GM19438 (cell line): Measurements from ENCODE around the gene F10.

Experiments used
- ATAC-seq: cut with Tn5 transposase; IDR thresholded peaks from one replicate; pipeline ENCODE4 v1.9.1; 2021; ENCODE audit warnings: low read depth; ENCODE audit not compliant: unreplicated experiment

F10 gene

DNA sequence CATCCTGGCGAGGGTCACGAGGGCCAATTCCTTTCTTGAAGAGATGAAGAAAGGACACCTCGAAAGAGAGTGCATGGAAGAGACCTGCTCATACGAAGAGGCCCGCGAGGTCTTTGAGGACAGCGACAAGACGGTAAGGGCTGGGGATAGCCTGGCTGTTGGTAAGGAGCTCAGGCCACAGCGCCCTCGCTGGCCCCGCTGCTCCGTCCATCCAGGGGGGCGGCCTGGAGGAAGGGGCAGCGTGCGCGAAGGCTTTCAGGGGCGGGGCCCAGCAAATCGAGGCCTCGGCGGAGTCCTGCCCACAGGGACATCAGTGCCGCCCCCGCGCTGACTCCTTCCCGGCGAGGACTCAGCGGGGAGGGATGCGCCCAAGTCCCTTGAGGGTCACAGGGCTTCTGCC lies 6.9 kb downstream of the F10 start:
- ATAC-seq: no peak

DNA sequence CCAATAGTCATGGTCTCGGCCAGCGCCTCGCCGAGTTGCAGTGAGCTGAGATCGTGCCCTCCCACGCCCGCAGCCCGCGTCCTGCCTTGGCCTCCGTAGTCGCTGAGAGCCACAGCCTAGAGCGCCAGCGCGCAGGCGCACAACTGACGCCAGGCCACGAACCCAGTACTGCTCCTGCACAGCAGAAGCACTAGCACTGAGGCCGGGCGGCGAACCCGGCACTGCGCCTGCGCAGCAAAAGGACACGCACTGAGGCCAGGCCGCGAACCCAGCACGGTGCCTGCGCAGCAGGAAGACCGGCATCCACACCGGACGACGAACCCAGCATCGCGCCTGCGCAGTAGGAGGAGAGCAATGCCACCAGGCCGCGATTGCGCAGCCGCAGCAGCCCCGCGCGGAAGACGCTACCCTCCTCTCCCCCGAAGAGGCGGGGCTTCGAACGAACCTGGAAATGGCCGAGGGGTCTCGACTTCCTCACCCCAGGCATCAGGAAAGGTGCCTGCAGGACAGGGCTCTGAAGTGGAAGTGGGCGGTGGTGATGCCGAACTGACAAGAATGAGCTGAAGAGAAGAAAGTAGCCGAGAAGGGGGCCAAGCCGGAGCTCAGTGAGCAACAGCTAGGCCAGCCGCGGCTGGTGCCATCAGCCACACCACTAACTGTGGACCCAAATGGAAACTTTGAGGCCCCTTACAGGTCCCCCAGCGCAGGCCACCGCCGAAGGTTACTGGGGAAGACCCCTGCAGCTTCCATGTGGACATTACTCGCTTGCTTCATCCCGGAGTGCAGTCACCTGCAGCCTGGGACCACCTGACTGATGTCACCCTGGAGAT lies 7.5 kb downstream of the F10 start:
- ATAC-seq: no peak

DNA sequence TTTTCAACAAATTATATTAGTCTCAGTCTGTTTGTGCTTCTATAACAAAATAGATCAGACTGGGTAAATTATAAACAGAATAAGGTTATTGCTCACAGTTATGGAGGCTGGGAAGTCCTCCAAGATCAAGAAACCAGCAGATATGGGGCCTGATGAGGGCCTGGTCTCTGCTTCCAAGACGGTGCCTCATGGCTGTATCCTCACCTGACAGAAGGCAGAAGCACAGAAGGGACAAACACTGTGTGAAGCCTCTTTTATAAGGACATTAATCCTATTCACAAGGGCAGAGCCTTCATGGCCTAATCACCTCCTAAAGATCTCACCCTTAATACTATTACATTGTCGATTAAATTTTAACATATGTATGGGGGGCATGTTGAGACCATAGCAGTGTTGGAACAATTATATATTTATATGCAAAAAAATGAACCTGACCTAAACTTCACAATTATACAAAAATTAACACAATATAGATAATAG lies 12.7 kb downstream of the F10 start:
- ATAC-seq: no peak

DNA sequence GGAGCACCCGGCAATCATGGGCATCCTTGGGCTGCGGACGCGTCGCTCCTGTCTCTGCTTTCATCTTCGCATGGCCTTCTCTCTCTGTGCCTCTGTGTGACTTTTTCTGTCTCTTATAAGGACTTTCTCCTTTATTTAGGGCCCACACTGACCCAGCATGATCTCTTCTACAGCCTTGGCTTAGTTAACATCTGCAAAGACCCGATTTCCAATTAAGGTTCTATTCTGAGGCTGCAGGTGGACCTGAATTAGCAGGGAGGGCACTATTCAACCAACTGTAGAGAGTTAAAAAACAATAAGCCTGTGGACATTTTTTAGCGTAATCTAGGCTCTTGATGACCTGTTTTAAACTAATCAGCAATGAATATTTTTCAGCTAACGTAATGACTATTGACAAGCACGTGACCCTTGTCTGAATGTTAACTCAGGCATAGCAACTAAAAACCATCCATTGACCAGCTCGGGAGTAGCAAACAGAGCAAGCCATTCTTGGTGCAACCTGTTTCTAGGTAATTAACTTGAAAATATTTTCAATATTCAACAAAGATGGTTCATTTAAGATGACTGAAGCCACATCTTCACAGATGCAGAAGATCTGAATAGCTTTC lies 15.2 kb downstream of the F10 start:
- no peak for ATAC-seq

DNA sequence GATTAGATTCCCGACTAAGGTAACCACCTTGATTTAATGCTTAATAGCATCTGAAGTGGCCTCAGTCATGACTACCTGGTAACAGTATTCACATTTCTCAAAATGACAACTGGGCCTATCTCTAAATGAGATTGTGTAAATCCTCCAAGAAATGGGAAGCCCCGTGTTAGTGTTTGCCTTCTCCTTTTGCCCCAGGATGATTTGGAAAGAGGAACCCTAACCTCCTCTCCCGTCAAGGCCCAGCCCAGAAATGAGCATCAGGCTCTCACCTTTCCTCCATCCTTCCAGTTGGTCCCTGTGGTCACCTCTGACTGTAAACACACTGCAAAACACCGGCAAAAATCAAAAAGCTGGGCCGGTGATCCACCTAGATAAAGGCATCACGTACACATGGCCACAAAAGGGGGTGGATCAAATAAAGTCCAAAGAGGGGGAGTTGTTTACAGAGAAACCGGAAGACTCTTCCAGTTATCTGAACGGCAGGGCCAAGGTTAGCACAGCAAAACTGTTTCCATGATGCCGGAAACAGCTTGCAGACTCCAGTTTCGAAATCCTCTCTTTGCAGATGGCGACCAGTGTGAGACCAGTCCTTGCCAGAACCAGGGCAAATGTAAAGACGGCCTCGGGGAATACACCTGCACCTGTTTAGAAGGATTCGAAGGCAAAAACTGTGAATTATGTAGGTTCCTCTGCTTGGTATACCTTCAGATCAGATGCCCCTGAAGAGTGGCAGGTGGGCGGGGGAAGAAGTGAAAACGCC lies 16.4 kb downstream of the F10 start:
- no peak for ATAC-seq

DNA sequence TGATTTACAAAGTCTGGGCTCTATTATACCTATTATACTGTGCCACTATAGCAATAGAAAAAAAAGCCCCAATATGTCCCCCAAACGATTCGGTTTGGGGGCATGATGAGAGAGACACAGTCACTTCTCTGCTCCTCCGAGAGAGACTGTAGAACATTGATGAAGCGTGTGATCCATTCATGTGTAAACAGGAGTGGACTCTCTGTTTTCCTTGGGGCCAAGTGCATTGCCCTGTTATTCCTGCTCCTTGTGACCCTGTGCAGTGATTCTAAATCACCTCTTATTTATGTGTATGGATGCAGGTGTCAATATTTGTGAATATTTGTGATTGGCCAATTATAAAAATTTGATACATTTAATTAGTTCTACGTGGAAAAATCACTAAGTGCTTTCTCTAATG lies 17.0 kb downstream of the F10 start:
- ATAC-seq: no peak

DNA sequence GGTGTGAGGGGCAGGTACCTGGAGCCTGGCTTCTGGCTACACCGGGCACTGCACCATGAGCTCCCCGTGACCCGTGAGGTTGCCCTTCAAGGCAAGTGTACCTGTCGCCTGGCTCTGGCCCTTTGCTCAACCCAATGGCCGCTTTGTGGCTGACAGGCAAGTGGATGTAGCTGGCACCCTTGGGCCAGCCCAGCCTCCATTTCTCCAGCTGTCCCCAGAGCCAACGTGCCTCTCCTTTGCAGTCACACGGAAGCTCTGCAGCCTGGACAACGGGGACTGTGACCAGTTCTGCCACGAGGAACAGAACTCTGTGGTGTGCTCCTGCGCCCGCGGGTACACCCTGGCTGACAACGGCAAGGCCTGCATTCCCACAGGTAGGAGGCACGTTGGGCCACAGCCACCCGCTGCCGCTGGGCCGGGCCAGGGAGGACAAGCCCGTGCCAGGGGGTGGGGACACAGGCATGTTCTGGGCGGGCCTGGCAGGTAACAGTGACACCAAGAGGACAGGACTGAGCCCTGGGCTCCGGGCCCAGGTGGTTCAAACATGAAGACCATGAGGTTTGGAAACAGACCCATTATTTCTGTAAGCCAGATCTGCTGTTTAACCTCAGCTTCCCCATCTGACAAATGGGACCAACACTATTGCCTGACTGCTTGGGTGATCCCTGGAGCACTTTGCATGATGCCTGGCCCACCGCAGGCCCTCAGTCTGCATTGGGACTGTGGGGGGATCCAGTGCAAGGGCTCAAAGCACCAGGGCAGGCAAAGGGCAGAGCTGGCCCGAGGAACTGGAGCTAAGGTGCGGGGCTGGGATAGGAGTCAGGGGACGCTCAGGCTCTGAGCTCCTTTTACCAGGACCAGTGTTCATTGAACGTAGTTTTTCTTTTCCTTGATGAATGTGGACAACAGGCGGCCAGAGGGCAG lies 18.3 kb downstream of the F10 start:
- ATAC-seq: no peak

DNA sequence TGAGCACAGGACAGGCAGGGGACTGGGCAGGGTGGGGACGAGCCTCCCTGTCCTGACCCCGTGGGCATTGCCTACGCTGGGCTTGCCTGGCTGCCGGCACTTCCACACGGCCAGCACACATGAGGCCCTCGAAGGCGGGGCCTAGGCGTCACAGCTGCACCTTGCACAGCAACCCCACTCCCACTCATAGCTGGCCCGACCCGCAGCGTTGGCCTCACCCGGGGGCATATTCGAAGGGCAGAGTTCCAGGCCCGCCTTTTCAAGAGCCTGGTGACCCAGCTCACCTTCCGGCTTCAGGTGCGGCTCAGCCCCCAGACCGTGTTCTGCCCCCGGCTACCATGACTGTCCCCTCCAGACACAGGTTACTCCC lies 19.0 kb downstream of the F10 start:
- ATAC-seq: no peak

DNA sequence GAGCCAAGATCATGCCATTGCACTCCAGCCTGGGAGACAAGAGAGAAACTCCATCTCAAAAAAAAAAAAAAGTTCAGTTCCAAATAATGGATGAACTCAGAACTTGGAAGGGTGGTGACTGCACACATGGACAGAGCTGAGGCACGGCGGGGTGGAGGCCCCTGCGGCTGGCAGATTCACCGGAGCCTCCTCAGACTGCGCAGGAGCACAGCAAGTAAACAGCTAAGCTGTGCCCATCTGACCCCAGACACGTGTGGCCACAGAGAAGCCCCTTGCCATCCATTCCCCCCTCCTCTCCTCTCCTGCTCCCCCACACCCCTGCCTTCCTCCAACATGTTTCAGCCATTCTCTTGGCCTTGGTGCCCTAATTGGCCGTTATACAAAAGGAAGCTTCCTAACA lies 20.3 kb downstream of the F10 start:
- no peak for ATAC-seq

DNA sequence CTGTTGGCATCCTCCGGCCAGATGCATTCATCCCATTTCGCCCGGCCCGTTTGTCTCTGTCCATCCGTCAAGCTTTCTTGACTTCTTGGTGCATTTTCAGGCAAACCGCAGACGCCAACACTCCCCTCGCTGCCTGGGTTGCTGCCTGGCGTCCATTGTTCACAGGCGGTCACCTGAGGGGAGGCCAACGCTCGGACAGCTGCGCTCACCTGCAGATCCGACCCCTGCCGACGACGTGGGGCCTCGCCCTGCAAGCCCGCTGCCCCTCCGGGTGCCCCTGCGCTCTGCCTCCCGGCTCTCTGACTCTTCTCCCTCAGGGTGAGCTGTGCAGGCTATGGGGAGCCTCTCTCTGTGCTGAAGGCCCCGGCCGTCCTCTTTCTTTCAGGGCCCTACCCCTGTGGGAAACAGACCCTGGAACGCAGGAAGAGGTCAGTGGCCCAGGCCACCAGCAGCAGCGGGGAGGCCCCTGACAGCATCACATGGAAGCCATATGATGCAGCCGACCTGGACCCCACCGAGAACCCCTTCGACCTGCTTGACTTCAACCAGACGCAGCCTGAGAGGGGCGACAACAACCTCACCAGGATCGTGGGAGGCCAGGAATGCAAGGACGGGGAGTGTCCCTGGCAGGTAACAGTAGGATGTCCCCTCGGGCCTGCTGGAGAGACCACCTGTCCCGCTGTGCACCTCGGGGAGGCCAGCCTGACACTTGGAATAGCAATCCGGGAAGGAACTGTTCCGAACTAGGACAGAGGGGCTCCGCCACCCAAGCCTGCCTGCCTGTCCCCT lies 21.1 kb downstream of the F10 start:
- no peak for ATAC-seq

DNA sequence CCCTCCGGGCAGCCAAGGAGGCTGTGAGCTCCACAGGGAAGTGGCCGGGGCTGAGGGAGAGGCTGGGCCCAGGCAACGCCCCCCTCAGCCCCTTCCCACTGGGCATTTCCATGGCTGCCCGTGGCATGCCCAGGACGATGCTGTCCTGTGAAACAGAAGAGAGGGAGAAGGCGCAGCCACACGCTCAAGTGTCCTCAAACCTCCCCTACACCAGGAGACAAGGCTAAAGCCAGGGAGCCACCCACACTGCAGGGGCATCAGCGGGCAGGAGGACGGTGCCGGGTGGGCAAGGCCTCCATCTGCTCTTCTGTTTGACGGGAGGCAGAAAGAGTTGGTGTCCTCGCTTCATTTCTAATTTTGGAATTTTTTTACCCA lies 21.6 kb downstream of the F10 start:
- ATAC-seq: no peak

DNA sequence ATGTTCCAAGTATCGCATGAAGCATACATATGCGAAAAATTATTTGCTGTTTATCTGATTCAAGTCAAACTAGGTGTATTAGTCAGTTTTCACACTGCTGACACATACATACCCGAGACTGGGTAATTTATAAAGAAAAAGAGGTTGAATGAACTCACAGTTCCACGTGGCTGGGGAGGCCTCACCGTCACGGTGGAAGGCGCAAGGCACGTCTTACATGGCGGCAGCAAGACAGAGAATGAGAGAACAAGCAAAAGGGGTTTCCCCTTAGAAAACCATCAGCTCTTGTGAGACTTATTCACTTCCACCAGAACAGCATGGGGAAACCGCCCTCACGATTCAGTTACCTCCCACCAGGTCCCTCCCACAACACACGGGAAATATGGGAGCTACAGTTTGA lies 22.9 kb downstream of the F10 start:
- no peak for ATAC-seq

DNA sequence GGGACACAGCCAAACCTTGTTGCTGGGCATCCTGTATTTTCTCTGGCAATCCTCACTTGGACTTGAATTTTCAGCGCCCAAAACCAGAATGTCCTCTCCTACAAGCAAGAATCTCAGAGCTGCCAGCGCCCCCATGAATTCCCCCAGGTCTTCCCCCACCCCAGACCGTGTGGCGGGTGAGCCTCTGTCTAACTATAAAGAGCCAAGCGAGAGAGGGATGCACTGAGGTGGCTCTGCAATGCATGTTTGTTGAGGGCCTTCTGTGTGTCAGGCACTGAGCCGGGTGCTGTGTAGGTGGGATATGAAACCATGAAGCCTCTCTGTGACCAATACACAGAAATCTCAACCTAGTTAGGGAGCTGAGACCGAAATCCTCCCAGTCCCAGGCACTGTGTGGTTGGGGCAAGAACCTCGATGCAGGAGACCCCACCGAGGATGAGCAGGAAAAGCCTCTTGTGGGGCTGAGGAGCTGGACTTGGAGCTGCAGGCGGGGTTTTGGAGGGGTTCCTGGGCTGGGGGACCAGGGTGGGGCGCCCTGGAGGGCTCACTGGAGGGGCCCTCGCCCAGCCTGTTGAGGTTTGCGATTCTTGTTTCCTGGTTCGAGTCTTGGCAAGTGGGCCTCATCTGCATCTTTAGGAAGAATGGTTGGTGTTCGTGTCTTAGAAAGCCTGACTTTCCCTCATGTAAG lies 23.5 kb downstream of the F10 start:
- no peak for ATAC-seq

DNA sequence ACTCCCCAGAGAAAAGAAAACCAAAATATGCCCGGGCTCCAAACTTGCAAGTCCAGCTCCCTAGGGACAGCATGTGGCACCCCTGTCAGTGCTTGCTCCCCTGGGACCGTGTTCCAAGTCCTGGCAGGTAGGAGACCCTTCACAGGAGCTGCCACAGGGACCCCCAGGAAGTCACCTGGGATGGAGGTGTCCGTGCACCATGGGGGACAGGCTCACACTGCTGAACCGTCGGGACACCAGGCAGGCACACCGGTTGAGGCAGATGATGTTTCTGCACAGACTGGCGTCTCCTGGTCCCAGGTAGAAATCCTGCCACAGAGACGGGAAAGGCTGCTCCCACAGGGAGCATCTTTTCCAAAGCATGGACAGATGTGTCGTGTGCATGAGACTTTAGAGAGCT lies 24.2 kb downstream of the F10 start:
- ATAC-seq: no peak

DNA sequence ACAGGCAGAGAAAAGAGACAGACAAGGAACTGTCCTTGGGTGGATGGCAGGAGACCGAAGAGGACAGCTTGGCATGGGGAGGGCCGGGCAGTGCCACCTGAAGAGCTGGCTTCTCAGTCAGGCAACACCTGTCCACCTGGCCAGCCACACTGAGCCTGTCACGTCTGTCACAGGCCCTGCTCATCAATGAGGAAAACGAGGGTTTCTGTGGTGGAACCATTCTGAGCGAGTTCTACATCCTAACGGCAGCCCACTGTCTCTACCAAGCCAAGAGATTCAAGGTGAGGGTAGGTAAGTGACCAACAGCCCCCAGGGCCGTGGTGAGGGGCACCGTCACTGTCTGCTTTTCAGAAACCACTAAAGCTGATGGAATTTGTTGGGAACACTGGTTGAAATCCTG lies 24.6 kb downstream of the F10 start:
- no peak for ATAC-seq

DNA sequence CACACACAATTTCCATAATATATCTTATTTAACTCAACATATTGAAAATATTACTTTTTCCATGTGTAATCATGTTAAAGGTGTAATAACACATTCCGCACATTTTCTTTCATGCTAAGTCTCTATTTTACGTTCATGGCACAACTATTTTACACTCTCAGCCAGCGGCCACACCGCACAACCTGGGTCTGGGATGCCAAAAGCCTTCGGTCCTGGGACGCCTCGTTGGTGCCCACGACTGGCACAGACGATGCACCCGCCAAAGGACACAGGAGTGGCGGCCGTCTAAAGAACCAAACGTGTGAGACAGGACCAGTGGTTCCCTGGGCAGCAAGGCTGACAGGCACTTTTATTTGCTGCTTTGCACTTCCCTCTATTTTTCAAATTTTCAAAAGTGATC lies 25.8 kb downstream of the F10 start:
- ATAC-seq: no peak

DNA sequence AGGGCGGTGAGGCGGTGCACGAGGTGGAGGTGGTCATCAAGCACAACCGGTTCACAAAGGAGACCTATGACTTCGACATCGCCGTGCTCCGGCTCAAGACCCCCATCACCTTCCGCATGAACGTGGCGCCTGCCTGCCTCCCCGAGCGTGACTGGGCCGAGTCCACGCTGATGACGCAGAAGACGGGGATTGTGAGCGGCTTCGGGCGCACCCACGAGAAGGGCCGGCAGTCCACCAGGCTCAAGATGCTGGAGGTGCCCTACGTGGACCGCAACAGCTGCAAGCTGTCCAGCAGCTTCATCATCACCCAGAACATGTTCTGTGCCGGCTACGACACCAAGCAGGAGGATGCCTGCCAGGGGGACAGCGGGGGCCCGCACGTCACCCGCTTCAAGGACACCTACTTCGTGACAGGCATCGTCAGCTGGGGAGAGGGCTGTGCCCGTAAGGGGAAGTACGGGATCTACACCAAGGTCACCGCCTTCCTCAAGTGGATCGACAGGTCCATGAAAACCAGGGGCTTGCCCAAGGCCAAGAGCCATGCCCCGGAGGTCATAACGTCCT lies 26.4 kb downstream of the F10 start:
- ATAC-seq: no peak

DNA sequence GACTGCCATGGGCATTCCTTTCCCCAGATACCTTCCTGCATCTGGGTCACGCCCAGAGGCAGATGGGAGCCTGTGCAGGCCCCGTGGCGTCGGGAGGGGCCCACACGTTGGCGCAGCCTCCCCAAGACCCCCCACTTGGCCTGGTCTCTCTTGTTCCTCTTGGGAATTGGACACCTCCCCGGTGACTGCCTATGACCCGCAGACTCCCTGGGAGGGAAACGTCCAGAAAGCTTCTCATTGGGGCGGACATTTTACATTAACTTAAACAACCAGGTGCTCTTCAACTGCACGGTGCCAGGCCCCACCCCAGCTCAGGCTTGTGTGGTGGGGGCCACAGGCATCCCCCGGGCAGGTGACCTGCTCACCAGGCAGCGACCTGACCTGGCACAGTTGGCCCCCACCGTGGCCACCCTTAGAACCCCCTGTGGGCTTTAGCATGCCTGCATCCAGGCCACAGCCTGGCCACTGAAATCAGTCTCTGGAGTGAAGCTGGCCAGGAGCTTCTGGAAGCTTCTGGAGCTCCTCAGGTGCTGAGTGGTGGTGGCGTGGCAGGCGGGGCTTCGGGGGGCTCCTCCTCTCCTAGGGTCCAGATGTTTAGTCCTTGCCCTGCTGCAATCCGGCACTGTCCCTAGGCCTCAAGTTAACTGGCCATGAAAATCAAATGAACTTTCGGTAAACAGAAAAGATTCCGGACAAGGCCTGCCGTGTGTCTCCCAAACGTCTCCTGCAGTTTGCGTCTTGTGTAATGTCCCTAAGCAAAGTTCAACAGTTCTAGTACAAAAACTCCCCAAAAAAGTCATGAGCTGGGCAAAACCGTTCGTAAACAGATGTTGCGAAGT lies 27.3 kb downstream of the F10 start:
- no peak for ATAC-seq
